Spleen (tissue), 13 donors: ENCODE results near the gene TMEM222. TPM values are rescaled to one million over a fixed set of nuclear protein-coding genes. Genes with fewer than 3 reads are reported as not detected.
A peak's percentile ranks its signal among the peaks of the same experiment; 100 is the strongest.

Source experiments
- DNase-seq: peaks from one replicate; pipeline ENCODE4 v3.0.0-alpha.2; 2020
- H3K27ac ChIP-seq, 8 donors: fragments of 200-600 bp; sonication (generic) in 7 of 8; 1 replicate in 4 of 8; 2 replicates in 4 of 8; pipeline versions ENCODE4 v1.5.0 to v1.8.0; 2016 to 2021; ENCODE audit warnings: inconsistent platforms in 4 of 8, mild to moderate bottlenecking in 4 of 8, moderate library complexity in 1 of 8
- H3K27me3 ChIP-seq, 7 donors: fragments of 200-600 bp; sonication (generic) in 6 of 7; replicated peaks in 1 of 7; 1 replicate in 4 of 7; 2 replicates in 3 of 7; pipeline versions ENCODE4 v1.5.0 to v1.8.0; 2016 to 2021; ENCODE audit warnings: inconsistent platforms in 3 of 7, mild to moderate bottlenecking in 1 of 7
- H3K36me3 ChIP-seq, 6 donors: fragments of 200-600 bp; sonication (generic) in 5 of 6; 1 replicate in 4 of 6; 2 replicates in 2 of 6; pipeline versions ENCODE4 v1.5.0 to v1.8.0; 2016 to 2021; ENCODE audit warnings: inconsistent platforms in 2 of 6
- H3K4me1 ChIP-seq, 6 donors: fragments of 200-600 bp; sonication (generic) in 5 of 6; 1 replicate in 3 of 6; 2 replicates in 3 of 6; pipeline versions ENCODE4 v1.5.0 to v1.8.0; 2016 to 2021; ENCODE audit warnings: inconsistent platforms in 3 of 6
- H3K4me3 ChIP-seq, 8 donors: fragments of 200-600 bp; sonication (generic) in 7 of 8; 1 replicate in 4 of 8; 2 replicates in 4 of 8; pipeline versions ENCODE4 v1.5.0 to v1.8.0; 2016 to 2021; ENCODE audit warnings: inconsistent platforms in 4 of 8, mild to moderate bottlenecking in 4 of 8, moderate library complexity in 2 of 8
- H3K9me3 ChIP-seq, 8 donors: fragments of 200-600 bp; sonication (generic) in 7 of 8; 1 replicate in 4 of 8; 2 replicates in 4 of 8; pipeline versions ENCODE4 v1.5.0 to v1.8.0; 2016 to 2021; ENCODE audit warnings: inconsistent platforms in 4 of 8
- POLR2A ChIP-seq, 3 donors: fragments of 450-650 bp; IDR thresholded peaks; one replicate each; pipeline ENCODE4 v1.5.1; 2017; ENCODE audit warnings: antibody characterized with exemption in 3 of 3, mild to moderate bottlenecking in 1 of 3
- POLR2AphosphoS5 ChIP-seq, 3 donors: sonication (generic); formaldehyde crosslinking; IDR thresholded peaks; one replicate each; pipeline ENCODE4 v1.5.1; 2017; ENCODE audit warnings: antibody characterized with exemption in 3 of 3
- WGBS, 5 donors: extraction: QIAGEN DNeasy Blood & Tissue Kit in 3 of 5; methylation state at CpG; one replicate each; pipeline versions ENCODE4 v1.1.5 to v1.1.7; 2013 to 2018; 5-methylcytosine and 5-hydroxymethylcytosine counted together
- intact Hi-C: fragments of 100-400 bp; cut with DNase I; formaldehyde crosslinking; loops from one replicate; pipeline ENCODE4 v1.15.0; 2023; ENCODE audit warnings: low total_unique reads
- long read RNA-seq, 2 donors: transcript quantifications; one replicate each; lab custom pipeline, GENCODE V29; 2026
- polyA plus RNA-seq, 3 donors: library from polyadenylated mRNA; stranded (reverse); fragments of 200-250 nt; gene quantifications; one replicate each; pipeline ENCODE4 v1.2.1, GENCODE V29; 2013
- total RNA-seq, 7 donors: library from RNA; depleted of rRNA in 3 of 7; stranded (reverse); fragments of >200 nt in 3 of 7; fragmentation: NEBNext Ultra II Directional in 4 of 7; extraction: Animal tissue kit (Norgen Biotek cat#: 25700) in 4 of 7; gene quantifications; one replicate each; pipeline versions ENCODE4 v1.1.0 to v1.2.1, GENCODE V29; 2016 to 2021
- TF ChIP-seq, protein P1 (sequence below), 11 experiments: fragments of 200-600 bp in 7 of 11; fragments of 450-650 bp in 4 of 11; sonication (generic) in 4 of 11; IDR thresholded peaks in 8 of 11; conservative IDR thresholded peaks in 3 of 11; 1 replicate in 7 of 11; 2 replicates in 4 of 11; pipeline versions ENCODE4 v1.4.0 to v1.8.0; 2016 to 2021; ENCODE audit warnings: antibody characterized with exemption in 11 of 11, inconsistent platforms in 4 of 11, mild to moderate bottlenecking in 1 of 11
- donor health status: healthy with polysubstance abuse.
- donor health status: DM: no; HTN: no; CAD: no; lungs with moderate emphysema.
- donor health status: DM: no; HTN: no; CAD: no.
- donor health status: Bipolar disorder and iron deficiency.
- donor health status: healthy.
- donor health status: DM: no; HTN: no; CAD: no.
- donor health status: DM: yes; HTN: yes; CAD: no.

The TMEM222 gene, protein sequence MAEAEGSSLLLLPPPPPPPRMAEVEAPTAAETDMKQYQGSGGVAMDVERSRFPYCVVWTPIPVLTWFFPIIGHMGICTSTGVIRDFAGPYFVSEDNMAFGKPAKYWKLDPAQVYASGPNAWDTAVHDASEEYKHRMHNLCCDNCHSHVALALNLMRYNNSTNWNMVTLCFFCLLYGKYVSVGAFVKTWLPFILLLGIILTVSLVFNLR
- 10 to 100 TPM; 25.4 to 33.2 (median 31.6) TPM for total RNA-seq
- 10 to 100 TPM; 31.4 to 38.9 (median 34.1) TPM for polyA plus RNA-seq
- long read RNA-seq, donor 1, transcript TMEM222-211 (6 exons, 1,613 nt) = major isoform, 9 of 14 reads
- long read RNA-seq, donor 1, partial matches to known transcripts = 0 of 14 reads
- long read RNA-seq, donor 1, other reads (novel, unspliced or antisense) = 0 of 14 reads
- long read RNA-seq, donor 2, transcript TMEM222-211 (6 exons, 1,613 nt) = major isoform, 9 of 10 reads
- long read RNA-seq, donor 2, partial matches to known transcripts = 0 of 10 reads
- long read RNA-seq, donor 2, other reads (novel, unspliced or antisense) = 0 of 10 reads

DNA sequence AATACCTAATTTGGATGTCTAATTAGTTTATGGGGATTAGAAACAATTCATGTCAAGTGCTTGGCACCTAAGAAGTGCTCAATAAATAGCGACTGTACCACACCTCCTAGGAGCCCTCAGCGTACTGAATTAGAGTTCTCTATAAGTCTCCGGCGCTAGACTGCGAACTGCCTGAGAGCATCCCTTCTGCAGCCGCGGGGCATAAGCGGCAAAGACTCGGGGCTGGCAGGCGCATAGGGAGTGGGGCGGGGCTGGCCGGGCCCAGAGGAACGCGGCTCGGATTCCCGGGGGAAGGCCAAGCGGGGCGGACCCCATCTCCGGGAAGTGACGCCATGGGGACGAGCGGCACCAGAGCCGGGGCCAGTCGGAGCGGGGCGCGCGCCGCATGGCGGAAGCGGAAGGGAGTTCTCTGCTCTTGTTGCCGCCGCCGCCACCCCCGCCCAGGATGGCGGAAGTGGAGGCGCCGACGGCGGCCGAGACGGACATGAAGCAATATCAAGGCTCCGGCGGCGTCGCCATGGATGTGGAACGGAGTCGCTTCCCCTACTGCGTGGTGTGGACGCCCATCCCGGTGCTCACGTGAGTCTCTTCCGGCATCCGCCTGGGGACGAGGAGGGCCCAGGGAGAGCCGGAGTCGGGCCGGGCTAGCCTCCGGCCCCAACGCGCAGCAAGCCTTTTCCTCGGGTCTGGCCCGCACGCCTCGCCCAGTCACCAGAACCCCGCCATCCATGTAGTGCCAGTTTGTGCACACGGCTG is at the start of gene TMEM222:
TMEM222 (plus strand) TSS at position 351 of the 756 bp plus-strand sequence; CDS start at position 386, 35 bp downstream.
- intact Hi-C loops = no loop called here
- peaks cover 20 to 56% (median 48%) of the 10 kb centered on the region in 6 donors for H3K4me1 ChIP-seq
- peak; percentile 100 for DNase-seq
- peak within 1 kb of the TSS; percentile 74 to 98 (median 89) for H3K4me3 ChIP-seq
- peak within 1 kb of the TSS; percentile 85 to 95 (median 91) for H3K27ac ChIP-seq
- TF ChIP-seq POLR2A (IDR thresholded peaks at IDR 0.05) = peak in 2 of 3 donors; percentile 32 to 86
- peak; percentile 94 to 98 (median 96) for TF ChIP-seq POLR2AphosphoS5 (IDR thresholded peaks at IDR 0.05)
- TF ChIP-seq, protein P1, sequence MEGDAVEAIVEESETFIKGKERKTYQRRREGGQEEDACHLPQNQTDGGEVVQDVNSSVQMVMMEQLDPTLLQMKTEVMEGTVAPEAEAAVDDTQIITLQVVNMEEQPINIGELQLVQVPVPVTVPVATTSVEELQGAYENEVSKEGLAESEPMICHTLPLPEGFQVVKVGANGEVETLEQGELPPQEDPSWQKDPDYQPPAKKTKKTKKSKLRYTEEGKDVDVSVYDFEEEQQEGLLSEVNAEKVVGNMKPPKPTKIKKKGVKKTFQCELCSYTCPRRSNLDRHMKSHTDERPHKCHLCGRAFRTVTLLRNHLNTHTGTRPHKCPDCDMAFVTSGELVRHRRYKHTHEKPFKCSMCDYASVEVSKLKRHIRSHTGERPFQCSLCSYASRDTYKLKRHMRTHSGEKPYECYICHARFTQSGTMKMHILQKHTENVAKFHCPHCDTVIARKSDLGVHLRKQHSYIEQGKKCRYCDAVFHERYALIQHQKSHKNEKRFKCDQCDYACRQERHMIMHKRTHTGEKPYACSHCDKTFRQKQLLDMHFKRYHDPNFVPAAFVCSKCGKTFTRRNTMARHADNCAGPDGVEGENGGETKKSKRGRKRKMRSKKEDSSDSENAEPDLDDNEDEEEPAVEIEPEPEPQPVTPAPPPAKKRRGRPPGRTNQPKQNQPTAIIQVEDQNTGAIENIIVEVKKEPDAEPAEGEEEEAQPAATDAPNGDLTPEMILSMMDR (IDR thresholded peaks at IDR 0.05 in 8 of 11, conservative IDR thresholded peaks at IDR 0.05 in 3 of 11) = peak in 8 of 11 experiments; percentile 22 to 68 (median 46)
- H3K27me3 ChIP-seq = peaks cover 0 to 8% (median 0%) of the 10 kb centered on the region in 7 donors
- peaks cover 0 to 35% (median 16%) of the 10 kb centered on the region in 6 donors for H3K36me3 ChIP-seq
- H3K9me3 ChIP-seq = no peaks in the 10 kb centered on the region
- 0 to 1% (median 0%) methylated on average over 38 to 67 of the region's 67 CpGs for whole genome bisulfite sequencing, 5 donors

DNA sequence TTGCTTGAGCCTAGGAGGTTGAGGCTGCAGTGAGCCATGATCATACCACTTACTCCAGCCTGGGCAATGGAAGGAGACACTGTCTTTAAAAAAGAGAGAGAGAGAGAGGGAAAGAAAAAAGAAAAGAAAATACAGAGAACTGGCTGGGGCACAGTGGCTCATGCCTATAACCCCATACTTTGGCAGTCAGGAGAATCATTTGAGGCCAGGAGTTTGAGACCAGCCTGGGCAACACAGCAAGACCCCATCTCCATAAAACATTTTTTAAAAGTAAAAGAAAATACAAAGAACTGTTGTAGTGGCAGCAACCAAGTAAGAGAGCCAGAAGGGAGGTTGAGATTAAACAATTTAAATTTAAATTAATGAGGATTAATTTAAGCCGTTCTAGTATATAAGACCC is 47.8 kb upstream of the TMEM222 start:
- intact Hi-C loops = no loop called here
- H3K36me3 ChIP-seq = peaks cover 0 to 45% (median 0%) of the 10 kb centered on the region in 6 donors
- H3K4me3 ChIP-seq = no peak overlapping the region

GRCh38 chr1:27275696-27276095 is 46.3 kb upstream of the TMEM222 start:
- no peak for DNase-seq
- Histone ChIP-seq H3K9me3 (peaks cover 0 to 17% (median 7%) of the 10 kb centered on the region in 8 donors), H3K4me1 (peaks cover 0 to 35% (median 2%) of the 10 kb centered on the region in 6 donors), H3K27me3 (no peaks in the 10 kb centered on the region), H3K27ac (peak overlapping the region in 7 of 8 donors; percentile 15 to 80 (median 64)), H3K4me3 (no peak overlapping the region), H3K36me3 (peaks cover 0 to 40% (median 0%) of the 10 kb centered on the region in 6 donors)
- TF ChIP-seq, protein P1 (IDR thresholded peaks at IDR 0.05 in 8 of 11, conservative IDR thresholded peaks at IDR 0.05 in 3 of 11) = no peak
- TF ChIP-seq POLR2A (IDR thresholded peaks at IDR 0.05) = no peak
- no peak for TF ChIP-seq POLR2AphosphoS5 (IDR thresholded peaks at IDR 0.05)
- intact Hi-C loops = no loop called here
- WGBS, 5 donors = 34 to 61% (median 45%) methylated on average over 3 of the region's 3 CpGs

More for the DNA sequence above, 47.8 kb upstream of the TMEM222 start:
- WGBS, 5 donors = 74 to 93% (median 83%) methylated on average over 1 of the region's 1 CpG
- no peak for DNase-seq
- peaks cover 0 to 35% (median 2%) of the 10 kb centered on the region in 6 donors for H3K4me1 ChIP-seq
- no peaks in the 10 kb centered on the region for H3K27me3 ChIP-seq
- TF ChIP-seq POLR2AphosphoS5 (IDR thresholded peaks at IDR 0.05) (no peak), POLR2A (IDR thresholded peaks at IDR 0.05) (no peak)
- TF ChIP-seq, protein P1 (IDR thresholded peaks at IDR 0.05 in 8 of 11, conservative IDR thresholded peaks at IDR 0.05 in 3 of 11) = no peak
- H3K27ac ChIP-seq = peak overlapping the region in 2 of 8 donors; percentile 78 to 80
- H3K9me3 ChIP-seq = peaks cover 0 to 17% (median 7%) of the 10 kb centered on the region in 8 donors
